ENCODE results near the gene PPP2R3A.
A peak's percentile ranks its signal among the peaks of the same experiment; 100 is the strongest.

Gene PPP2R3A

DNA sequence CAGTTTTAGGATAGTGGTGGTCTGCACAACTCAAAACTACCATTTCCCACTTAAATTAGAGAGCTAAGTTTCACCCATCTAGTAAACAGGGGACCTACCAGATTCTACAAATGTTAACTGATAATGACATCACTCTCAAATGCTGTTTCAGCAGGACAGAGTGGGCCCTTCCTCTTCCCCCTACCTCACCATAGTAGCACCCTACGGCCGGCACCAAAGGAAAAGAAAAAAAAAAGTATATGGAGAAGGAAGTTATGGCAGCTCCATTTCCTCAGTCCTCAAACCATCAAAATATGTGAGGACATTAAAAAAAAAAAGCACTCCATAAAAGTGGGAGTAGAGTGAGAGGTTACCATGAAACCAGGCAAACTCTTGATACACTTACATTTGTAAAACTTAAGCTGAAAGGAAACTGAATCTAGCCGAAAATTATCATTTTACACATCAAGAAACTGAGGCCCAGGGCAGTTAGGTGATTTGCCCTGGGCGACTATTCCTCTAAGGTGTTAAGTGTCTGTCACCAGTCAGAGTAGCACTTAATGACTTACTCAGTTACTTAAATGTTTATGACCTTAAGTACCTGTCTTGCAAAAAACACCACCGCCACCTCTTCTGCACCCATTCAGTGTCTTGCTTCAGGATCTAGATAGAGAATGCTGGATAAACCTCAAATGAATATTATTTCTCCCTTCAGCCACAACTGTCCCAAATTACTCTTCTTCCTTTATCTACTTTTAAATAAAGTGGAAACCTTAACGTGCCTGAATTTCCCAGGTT is 227.9 kb downstream of the PPP2R3A start:
- no peak for DNase-seq (ENCODE audit: low read depth in 2 of 3, low spot score in 1 of 3)

DNA sequence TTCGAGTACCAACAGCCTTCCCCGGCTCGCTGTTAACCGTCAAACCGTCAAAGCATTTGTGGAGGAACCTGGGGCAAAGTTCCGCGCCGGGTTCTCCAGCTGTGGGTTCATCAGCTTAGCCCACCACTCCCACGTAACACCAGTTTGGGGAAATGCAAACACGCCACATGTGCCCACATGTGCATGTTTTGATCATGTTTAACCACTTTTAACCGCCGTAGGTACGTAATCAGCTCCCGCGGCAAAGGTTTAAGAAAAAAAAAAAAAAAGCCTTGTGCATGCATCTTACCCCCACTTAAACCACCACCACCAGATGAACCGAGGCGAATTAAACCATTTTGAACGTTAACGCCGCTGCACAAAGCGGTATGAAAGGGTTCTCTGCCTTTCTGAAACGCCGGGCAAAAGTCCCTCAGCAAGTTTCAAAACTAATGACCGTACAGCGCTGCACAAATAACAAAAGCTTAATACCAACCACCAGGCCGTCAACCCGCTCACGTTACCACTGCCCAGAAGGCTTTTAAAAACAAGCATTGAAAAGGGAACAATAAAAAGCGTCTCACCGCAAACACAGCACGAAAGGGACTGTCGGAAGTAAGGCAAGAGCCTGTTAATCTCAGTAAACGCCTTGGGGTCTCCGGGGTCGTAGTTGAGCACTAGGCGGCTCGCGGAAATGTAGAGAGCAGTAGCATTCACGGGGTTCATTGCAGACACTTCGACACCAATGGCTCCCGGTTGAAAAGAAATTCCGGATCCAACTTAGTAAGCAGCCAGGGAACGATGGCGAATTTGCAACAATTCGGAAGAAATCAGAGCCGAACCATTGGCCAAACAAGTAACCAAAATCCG is 229.1 kb downstream of the PPP2R3A start:
- DNase-seq (ENCODE audit: low read depth in 2 of 3, low spot score in 1 of 3), result peak; percentile 46 to 59 (median 53)

DNA sequence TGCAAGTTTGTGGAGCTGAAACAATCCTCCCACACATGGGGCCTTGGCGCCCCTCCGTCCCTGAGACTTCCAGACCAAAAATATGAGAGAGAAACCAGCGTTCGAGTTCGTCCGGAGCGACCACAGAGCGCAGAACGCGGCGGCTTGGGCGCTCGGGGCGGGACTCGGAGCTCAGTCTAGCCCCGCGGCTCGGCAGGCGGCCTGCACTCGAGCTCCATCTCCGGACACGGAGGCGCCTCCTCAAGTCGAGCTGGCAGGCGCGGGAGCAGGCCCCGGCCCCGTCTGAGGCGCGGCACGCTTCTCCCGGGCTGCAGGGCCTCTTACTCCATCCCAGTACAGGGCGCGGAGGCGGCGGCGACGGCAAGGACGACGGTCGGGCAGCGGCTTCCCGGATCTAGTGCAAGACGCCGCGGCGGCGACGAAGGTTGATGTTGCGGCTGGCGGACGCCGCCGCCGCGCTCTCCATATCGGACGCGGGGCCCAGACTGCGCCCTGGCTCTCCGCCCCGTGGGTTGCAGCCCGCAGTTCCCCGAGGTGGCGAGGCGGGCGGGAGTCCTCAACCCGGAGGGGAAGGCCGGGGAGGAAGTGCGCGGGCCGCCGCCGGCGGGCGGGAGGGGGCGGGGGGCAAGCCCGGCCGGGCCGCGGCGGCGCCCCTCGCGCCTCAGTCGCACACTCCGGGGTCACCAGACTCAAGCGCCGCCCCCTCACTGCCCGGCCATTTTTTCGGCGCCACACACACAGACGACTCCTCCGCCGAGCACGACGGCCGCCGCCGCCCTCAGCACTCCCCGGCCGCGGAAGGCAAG is 229.9 kb downstream of the PPP2R3A start:
- DNase-seq (ENCODE audit: low read depth in 2 of 3, low spot score in 1 of 3), result peak; percentile 50 to 70 (median 50)

DNA sequence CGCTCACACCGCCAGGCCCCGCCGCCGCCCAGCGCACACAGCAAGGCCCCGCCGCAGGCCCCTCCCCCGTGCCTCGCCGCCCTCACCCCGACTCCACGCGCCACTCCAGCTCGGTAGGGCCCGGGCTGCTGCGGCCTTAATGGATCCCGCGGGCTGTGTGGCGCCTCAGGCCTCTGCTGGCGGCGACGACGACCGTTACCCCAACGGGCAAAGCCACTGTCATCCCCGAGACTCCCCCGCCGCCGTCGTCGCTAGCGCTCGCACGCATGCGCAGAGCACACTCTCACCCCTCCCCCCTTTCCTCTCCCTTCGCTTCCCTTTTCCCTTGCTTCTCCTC is 230.5 kb downstream of the PPP2R3A start, which contains the start of gene MSL2:
MSL2 (minus strand) TSS at position 272 of the 337 bp plus-strand sequence. CDS start 1,222 bp downstream, outside the sequence.
- DNase-seq (ENCODE audit: low read depth in 2 of 3, low spot score in 1 of 3), result no peak

DNA sequence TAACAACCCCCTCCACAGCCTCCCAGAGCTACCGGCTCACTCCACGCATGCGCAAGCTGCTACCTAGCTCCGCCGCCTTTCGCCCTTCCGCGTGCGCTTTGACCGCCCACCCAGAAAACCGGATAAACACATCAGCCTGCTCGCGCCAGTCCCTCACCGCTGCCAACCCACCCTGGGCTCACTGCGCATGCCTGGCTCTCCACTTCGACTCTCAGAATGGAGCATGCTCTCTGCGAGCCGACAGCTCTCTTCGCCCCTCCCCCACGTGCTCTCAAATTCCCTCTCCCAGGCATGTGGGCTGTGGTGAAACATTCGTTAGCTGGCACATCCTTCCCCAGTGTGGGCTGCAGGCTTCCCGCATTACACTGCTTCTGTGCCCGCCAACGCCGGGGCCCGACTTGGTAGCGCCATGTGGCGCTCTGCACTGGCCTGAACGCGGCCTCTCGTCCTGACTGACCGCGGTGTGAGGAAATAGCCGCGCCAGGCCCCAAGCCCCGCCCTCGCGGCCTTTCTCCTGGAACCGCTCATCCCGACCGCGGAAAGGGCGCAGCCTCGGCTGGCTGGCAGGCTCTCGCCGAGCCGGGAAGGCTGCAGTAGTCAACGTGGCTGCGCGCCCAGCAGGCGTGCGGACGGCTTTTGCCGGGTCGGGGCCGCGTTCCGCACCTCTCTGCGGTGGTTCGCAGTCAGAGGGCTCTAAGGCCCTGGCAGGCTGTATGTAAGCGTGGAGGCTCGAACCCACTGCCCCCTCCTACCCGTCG is 231.1 kb downstream of the PPP2R3A start:
- peak; percentile 99 to 100 (median 100) for DNase-seq (ENCODE audit: low read depth in 2 of 3, low spot score in 1 of 3)

DNA sequence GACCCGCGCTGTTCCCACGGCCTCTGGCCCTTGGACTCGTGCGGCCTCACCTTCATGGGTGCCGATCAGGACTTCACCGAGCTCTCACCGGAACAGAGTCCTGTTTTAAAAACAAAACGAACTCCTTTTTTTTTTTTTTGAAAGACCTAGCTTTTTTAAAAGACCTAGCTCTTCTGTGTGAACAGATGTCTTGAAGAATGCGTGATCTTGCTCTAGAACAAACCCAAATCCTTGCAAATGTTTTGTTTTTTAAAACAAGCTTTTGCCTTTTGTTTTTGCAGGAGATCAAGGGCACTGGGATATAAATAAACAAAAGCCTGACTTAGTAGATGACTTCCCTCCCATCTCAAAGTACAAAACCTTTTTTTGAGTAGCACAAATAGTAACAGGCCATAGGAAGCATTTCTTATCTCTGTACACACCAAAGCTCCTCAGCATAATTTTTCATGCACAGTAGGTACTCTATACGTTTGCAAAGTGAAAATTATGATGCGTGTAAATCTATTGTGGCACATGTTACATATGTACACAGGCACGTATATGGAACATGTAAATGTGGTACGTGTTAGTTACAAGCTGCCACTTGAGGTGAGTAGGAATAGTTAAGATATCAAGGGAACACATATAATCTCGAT is 231.7 kb downstream of the PPP2R3A start:
- no peak for DNase-seq (ENCODE audit: low read depth in 2 of 3, low spot score in 1 of 3)

Data from stimulated activated CD4-positive, alpha-beta T cell treated with anti-CD3 and anti-CD28 coated beads, Interleukin-12 subunit alpha, Interleukin-12 subunit beta, amount 100 ng/mL, for 48 hours (primary cell).